ENCODE measurements around the gene FEM1B.

The FEM1B gene

DNA sequence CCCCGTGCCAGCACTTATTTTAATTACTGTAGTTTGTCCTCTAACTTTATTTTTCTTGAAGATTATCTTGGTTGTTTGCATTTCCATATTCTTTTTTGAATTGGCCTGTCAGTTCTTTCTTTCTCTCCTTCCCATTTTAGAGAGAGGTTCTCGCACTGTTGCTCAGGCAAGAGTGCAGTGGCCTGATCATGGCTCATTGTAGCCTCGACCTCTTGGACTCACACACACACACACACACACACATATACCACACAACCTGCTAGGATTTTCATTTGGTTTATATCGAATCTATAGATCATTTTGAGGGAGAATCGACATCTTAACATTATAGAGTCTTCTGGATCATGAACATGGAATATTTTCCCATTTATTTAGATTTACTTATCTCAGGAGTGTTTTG lies 8.7 kb downstream of the FEM1B start:
- DNase-seq, result no peak

DNA sequence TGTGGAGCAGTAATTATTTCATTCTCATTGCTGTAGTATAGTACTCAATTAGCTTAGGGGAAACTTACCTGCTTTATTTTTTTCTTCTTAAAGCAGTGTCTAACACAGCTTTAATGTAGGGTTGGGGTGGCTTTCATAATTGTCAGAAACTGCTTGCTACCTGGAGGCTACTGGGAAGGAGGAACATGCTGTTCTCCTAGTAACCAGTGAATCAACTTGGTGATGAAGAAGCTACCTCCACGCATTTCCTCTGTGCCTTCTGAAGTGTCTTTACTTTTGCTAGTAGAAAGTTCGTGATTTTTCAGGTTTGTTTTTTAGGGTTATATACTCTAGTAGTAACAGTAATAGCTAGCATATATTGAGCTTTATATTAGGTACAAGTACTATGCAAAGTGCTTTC lies 11.5 kb downstream of the FEM1B start:
- no peak for DNase-seq

DNA sequence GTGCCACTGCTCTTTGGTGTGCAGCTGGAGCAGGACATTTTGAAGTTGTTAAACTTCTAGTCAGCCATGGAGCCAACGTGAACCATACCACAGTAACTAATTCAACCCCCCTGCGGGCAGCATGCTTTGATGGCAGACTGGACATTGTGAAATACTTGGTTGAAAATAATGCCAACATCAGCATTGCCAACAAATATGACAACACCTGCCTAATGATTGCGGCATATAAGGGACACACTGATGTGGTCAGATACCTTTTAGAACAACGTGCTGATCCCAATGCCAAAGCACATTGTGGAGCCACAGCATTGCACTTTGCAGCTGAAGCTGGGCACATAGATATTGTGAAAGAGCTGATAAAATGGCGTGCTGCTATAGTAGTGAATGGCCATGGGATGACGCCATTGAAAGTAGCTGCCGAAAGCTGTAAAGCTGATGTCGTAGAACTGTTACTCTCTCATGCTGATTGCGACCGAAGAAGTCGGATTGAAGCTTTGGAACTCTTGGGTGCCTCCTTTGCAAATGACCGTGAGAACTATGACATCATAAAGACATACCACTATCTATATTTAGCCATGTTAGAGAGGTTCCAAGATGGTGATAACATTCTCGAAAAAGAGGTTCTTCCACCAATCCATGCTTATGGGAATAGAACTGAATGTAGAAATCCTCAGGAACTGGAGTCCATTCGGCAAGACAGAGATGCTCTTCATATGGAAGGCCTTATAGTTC lies 12.2 kb downstream of the FEM1B start:
- no peak for DNase-seq

DNA sequence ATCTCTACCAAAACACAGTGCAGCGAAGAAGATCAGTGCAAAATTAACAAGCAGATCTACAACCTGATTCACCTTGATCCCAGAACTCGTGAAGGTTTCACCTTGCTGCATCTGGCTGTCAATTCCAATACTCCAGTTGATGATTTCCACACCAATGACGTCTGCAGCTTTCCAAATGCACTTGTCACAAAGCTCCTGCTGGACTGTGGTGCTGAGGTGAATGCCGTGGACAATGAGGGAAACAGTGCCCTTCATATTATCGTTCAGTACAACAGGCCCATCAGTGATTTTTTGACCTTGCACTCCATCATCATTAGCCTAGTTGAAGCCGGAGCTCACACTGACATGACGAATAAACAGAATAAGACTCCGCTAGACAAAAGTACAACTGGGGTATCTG lies 13.2 kb downstream of the FEM1B start:
- no peak for DNase-seq

DNA sequence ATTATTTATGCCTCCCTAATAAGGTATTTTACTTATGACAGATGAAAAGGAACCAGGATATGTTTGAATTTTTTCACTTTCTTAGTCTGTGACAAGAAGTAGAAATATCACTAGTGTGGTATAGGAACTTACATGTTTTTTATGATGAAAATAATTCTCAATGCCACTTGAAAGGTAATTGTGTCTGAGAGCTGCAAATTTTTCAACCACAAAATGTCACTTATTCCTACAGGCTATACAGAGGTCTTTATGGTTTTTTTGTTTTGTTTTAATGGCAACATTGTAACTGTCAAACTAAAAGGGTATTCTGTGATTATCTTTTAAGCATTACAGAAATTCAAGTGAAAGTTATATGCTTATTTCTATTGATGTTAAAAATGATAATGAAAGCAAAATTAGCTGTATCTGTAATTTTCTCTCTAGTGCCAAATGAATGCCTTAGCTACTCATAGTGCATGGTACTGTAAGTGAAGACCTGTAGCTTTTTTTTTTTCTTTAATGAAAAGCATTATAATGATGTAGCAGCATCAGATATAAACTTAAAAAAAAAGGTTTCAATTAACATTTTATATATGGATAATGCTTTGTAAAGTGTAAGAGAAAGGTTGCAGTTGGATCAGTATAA lies 14.7 kb downstream of the FEM1B start:
- DNase-seq, result no peak

DNA sequence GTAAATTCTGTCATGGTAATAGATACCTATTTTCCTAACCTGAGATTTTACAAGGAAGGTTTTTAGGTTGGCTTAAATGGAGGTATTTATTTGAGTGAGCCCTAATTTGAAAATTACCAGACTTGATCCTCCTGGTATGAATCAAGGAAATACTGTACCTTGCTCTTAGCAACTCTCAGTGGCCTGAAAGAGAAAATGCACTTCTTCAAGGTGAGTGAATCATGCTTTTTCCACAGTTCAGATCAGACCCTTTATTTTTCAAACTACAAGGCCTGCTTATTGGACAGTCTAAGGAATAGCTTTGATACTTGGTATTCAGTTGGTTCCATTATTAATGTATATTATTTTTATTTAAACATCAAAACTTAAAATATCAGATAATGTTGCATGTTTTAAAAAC lies 15.4 kb downstream of the FEM1B start:
- DNase-seq, result no peak

DNA sequence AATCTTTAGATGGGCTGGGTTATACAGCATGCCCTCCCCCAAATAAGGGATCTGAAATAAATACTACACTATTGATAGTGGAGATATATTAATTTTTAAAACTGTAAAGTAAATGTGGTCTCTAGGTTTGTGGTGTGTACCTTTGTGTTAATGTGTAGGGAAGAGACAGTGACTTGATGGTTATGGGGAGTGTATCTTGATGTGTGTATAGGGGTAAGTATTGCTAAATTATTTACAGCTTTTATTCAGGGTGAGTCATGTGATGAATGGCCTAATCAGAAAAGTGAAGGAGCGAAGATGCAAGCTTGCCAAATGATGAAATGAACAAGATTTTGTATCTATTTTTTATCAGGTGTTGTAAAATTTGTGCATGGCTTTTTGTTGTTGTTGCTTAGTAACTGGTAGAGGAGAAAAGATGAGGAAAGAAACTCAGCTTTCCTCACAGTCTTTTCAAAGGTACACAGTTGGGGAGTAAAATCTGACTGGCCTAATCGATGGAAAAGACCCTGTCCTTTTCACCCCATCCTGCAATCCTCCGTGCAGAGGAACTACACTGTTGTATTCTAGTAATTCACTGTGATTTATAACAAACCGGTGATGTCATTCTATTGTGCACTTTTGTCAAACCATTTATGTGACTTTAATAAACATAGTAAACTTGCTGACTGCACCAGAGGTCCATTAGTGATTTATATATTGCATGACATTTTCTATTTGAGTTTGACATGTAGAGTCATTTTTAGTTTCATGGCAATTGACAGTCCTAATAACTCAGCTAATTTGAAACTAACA lies 17.7 kb downstream of the FEM1B start:
- no peak for DNase-seq

DNA sequence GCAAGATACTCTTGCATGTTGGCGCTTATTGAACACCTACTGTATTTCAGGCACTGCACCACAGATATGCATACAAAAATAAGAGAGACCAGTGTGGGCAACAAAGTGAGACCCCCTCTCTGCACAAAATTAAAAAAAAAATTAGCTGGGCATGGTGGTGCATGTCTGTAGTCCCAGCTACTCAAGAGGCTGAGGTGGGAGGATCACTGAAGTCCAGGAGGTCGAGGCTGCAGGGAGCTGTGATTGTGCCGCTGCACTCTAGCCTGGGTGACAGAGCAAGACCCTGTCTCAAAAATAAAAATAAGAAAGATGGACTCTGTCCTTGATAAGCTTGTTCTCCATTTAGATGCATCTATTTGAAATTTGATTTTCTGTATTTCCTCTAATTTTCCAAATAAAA lies 20.8 kb downstream of the FEM1B start:
- DNase-seq, result no peak

DNA sequence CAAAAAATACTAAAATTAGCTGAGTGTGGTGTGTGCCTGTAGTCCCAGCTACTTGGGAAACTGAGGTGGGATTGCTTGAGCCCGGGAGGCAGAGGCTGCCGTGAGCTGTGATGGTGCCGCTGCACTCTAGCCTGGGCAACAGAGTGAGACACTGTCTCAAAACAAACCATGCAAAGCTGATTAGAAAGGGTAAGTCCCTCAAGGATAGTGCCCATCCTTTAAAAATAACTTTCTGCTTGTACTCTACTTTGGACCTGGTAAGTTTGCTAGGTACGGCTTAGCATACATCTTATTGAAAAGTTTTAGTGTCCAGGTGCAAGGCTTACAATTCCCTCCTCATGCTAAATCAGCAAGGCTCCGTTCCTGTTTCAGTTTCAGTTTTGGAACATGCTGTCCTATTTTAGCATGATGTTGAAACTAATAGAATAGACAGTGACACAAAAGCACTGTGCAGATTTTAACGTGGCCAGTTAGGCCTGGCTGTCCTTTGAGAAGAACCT lies 21.4 kb downstream of the FEM1B start:
- no peak for DNase-seq

DNA sequence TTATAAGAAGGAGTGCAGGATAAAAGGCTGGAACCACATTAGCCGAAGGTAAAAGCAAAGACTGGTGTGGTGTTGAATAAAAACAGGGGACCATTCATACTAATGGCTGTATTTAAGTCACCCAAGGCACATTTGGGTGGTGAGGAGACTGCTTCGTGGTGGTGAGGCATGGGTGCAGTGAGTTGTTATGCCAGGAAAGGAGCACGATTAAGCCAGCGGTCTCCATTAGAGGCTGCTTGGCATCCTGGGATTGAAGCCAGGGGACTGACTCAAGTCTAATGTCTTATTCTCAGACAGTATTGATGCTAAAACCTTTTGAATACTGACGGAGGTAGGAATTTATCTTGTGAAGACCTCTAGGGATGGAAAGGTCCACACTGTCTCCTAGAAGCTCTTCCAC lies 21.9 kb downstream of the FEM1B start:
- DNase-seq, result no peak

DNA sequence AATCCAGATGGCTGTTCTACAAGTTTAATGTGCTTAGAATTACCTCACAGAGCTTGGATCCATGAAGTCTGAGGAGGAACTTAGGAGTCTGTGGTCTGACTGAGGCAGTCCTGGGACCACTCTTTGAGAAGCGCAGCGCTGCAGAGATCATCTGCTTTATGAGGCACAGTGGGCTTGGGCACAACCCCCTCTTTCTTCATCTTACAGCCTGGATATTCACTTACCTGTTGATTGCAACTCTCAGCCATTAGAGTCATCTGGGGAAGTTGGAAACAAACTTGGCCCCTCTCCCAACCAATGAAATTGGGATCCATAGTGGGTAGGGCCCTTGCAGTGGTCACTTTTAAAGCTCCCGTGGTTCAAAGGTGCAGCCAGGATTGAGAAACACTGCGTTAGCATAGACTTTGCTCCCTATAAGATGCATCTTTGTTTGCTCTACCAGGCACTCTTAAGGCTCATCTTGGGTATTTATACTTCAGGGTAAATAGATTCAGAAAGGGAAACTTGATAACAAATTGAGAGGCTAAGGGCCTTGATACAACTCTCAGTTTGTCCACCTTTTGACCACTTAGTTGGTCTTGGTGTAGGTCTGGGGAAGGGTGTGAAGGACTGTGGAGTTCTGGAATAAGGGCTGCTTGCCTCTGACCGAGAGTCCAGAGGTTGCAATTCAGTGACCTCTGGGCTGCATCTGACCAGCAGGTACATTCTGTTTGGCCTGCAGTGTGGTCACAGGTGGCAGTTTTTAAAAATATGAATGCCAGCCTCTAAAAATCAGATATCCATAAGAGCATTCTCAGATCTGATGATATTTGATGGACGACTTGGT lies 22.8 kb downstream of the FEM1B start:
- no peak for DNase-seq

DNA sequence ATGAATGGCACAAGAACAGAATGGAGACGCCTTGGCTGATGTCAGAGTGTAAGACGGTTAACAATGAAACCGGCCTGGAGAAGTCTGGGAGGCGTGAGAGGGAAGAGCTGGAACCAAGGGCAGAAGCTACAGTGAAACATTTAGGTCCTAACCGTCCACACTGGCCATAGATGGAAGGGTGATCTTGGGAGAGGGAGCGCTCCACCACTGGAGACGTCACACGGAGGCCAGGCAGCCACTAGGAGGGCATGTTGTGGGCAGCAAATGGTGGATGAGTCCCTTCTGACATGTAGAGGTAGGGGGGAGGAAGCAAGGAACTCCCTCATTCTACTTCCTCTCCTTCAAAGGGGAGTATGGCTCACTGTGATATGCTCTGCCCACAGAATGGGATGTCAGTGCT lies 23.8 kb downstream of the FEM1B start:
- no peak for DNase-seq

DNA sequence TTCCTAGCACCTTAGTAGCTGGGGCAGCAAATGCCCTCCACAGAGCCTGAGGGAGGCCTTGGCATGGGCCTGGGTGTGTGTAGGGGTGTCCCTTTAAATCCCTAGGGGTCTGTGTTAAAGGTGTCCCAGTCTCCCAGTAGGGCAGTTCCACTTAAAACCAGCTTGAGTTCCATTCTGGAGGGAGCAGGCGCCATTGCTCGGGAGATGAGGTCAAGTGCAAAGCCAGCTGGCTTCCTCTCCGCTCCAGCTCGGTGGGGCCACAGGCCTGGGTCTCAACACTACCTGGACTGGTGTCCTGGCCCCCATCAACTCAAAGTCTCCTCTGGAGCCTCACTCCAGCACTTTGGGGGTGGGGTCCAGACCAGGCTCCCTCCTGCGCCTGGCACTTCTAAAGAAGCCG lies 25.2 kb downstream of the FEM1B start:
- no peak for DNase-seq

DNA sequence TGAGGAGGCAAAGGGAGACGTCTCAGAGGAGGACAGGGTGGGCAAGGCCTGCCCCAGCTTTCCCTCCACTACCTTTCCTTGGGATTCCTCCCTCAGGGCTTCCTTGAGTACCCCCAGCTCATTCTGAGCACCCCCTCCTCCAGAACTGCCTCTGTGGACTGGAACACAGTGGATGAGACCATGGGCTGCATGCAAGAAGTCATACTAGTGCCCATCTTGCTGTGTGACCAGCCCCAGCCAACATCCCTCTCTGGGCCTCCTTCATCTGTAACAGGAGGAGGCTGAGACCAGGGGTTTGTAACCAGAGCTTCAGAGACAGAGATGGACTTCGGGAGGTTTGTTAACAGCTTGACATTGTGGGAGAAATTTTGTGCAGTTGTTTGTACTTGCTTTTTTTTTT lies 25.6 kb downstream of the FEM1B start:
- DNase-seq, result no peak

DNA sequence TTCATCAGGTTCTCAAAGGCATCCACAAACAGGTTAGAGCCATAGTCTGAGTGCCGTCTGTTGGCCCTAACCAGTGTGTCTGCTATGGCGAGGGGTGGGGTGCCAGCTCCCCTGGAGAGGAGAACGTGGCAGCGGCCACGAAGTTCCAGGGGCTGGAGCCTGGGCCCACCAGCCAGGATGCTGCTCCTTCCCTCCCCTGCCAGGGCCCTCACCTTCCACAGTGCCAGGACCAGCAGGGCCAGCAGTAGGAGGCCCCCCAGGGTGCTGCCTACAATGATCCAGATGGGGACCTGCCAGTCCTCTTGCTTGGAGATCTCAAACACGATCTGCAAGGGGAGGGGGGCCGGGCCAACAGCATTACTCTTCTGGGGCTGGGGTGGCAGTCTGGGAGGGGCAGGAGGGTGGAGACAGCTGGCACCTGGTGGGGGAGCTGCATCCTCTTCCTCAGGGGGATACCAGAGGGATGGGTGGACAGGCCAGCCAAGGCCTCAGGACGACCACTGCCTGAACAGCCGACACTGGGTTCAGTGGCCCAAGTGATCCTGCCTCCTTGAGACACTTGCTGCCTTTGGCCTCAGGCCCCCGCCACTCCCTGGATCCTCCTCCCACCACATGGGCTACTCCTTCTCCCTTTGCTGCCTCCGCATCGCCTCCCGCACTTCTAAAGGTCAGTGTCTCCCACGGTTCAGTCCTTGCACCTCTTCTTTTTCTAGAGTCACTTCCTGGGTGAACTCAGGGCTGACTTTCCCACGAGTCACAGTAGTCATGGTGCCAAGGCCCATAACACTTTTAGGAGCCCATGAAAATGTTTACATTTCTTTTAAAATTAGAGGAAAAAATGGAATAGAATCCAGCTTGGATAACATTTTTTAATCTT lies 26.3 kb downstream of the FEM1B start:
- no peak for DNase-seq

DNA sequence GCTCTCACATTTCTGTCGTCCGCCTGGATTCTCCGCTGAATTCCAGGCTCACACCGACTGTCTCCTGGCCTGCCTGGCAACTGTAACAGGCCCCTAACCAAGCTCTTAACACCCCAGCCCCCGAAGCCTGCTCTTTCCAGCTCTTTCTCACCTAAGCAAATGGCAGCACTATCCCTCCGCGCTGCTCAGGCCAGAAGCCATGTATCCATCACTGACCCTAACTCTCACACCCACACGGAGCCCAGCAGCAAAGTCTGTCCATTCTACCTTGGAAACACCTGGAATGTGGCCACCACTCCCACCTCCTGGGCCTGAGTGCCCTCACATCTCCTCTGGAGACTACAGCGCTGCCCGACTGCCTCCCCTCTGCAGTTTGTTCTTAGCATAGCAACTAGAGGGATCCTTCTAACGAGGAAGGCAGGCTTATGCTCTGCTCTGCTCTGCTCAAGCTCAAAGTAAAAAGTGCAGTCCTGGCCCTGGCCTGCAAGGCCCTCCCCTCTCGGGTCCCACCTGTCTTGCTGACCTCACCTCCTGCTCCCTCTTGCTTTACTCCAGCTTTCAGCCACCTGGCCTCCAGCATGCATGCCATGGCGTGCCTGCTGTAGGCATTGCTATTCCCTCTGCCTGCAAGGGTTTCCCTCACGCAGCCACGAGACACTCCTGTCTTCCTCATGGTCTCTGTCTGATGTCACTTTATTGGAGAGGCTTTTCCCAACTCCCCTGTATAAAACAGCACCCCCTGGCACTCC lies 27.2 kb downstream of the FEM1B start:
- no peak for DNase-seq

DNA sequence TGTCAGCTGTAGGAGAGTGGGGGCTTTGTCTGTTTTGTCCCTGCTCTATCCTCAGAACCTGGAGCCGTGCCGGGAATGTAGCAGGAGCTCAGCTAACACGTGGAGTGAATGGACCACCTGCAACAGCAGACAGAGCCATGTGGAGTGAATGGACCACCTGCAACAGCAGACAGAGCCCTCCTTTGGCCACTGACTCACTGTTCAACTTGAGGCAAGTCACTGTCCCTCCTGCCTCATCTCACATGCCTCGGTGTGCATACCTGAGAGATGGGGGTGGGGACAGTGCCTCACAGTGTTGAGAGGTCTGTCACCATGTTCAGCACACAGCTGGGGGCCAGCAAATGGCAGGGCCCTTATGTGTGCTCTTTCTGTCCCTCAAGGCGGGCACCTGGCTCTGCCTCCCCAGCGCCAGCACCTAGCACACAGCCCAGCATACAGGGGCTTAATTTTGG lies 27.9 kb downstream of the FEM1B start:
- no peak for DNase-seq

DNA sequence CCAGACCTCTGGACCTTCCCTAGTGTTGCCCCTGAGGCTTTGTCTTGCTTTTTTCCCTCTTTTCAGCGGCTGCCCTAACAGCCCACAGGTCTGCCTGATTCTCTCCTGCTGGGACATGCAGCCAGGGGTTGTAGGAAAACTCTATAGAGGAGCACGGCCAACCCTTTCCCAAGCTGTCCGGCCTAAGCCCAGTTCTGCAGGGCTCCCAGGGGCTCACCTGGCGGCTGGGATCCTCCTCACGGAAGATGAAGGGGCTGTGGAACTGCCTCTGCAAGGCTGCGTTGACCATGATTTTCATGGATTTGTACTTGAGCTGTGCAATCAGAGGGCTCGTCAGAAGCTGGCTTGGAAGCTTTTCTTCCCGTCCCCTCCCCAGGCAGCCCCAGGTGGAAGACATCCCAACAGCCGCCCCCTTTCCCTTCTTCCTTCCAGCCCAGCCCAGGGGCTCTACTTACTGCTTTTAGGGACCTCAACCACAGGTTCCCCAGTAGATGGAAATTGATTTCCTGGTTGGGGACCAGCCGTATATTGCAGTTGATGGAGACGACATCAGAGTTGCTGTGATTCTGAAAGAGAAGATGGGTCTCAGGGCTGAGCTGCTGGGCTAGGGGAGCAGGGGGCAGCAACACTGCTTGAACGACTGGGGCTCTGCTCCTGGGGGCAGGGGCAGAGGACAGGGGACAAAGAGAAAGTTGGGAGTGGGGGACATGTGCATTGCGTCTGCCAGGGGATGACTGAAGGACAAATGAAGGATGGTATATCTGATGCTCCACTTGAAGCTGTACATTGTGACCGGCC lies 29.8 kb downstream of the FEM1B start:
- no peak for DNase-seq

DNA sequence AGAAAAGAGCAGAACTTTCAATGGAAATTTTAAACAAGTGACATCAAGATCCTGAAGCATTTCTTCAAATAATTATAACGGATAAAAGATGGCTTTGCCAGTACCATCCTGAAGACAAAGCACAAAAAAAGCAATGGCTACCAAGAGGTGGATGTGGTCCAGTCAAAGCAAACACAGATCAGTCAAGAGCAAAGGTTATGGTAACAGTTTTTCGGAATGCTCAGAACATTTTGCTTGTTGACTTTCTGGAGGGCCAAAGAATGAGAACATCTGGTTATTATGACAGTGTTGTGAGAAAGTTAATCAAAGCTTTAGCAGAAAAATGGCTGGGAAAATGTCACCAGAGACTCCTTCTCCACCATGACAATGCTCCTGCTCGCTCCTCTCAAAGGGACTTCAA lies 31.5 kb downstream of the FEM1B start:
- DNase-seq, result no peak

DNA sequence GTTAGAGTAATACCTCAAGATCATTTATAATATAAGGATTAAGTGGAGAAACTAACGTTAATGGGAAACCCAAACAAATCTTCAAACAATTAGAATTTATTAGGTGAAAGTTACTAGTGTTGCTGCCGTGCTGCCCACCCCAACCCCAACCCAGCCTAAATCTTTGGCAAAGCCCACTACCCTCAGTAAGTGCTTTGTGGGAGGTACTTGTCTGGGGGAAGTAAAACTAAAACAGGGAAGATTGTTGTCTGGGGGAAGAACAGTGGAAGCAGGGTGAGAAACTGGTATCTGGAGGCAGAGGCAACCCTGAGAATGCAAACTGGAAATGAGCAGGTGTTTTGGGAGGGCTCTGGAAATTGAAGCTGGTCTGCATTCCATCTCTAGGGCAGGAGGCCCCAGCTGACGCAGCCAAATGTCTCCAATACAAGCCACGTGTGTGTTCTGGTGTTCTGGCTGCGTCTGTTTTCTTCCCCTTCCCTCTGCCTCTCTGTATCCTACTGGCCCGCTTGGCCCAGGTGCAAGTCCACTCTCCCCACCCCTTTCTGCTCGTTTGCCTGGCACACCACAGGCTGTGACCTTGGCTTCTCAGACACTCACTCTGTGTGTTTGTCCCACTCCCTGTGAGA lies 32.7 kb downstream of the FEM1B start:
- peak; percentile 16 for DNase-seq

Measured in stimulated activated CD8-positive, alpha-beta memory T cell treated with anti-CD3 and anti-CD28 coated beads, Interleukin-4, amount 100 ng/mL, for 48 hours (primary cell).